HepG2 (cell line): ENCODE measurements around the gene ANKRD44. TPM values are rescaled to one million over a fixed set of nuclear protein-coding genes. Genes with fewer than 3 reads are reported as not detected.

Experiments used
- ATAC-seq: fragments of 200-7000 bp; cut with Tn5 transposase; 3 replicates; pipeline ENCODE4 v1.9.1; 2020; ENCODE audit warnings: mild to moderate bottlenecking, moderate library complexity
- BruUV-seq: library from RNA; stranded (reverse); fragments of 400-500 nt; replicated peaks from 2 replicates; lab custom pipeline; 2021; lab: Mats Ljungman, UMichigan
- CTCF ChIA-PET: fragments of 300-600 bp; formaldehyde crosslinking; extraction: SDS; loops from one replicate; lab custom pipeline; 2021; ENCODE audit warnings: low total read pairs, inconsistent platforms, low intra/inter-chr PET ratio; lab: Yijun Ruan, JAX
- POLR2A ChIA-PET: fragments of 350-600 bp; sonication (Branson Sonifier 250); formaldehyde crosslinking; loops from one replicate; lab custom pipeline; 2020; ENCODE audit warnings: antibody characterized with exemption, inconsistent platforms; lab: Yijun Ruan, JAX
- DNase-seq: peaks from one replicate; pipeline ENCODE4 v3.0.0-alpha.2; 2015; ENCODE audit warnings: low spot score
- FAIRE-seq: peaks from 3 replicates; lab custom pipeline; 2011; peaks lifted over from hg19 to GRCh38; lab: Jason Lieb, UNC
- H2AFZ ChIP-seq: one replicate; pipeline ENCODE4 v1.6.1; 2011; ENCODE audit warnings: low read length, inconsistent platforms
- H3K27ac ChIP-seq: fragments of 300-600 bp; 3 replicates; pipeline ENCODE4 v1.8.0; 2011; ENCODE audit warnings: mixed run types, mild to moderate bottlenecking, mixed read lengths, low read length, inconsistent platforms; ENCODE audit not compliant: insufficient read depth; ENCODE audit errors: extremely low read length
- H3K27me3 ChIP-seq, 2 experiments: fragments of 200-600 bp in 1 of 2; 2 replicates in 1 of 2; 3 replicates in 1 of 2; pipeline versions ENCODE4 v1.6.0 to v1.8.0; 2011; ENCODE audit warnings: low read length in 2 of 2, mild to moderate bottlenecking in 2 of 2, moderate library complexity in 2 of 2, inconsistent platforms in 1 of 2; ENCODE audit not compliant: insufficient read depth in 2 of 2, control insufficient read depth in 1 of 2
- H3K36me3 ChIP-seq, 2 experiments: fragments of 200-600 bp in 1 of 2; replicated peaks in 1 of 2; 2 replicates in 1 of 2; 3 replicates in 1 of 2; pipeline versions ENCODE4 v1.5.1 to v1.8.0; 2011; ENCODE audit warnings: low read length in 2 of 2, inconsistent platforms in 1 of 2; ENCODE audit not compliant: insufficient read depth in 2 of 2, control insufficient read depth in 1 of 2
- H3K4me1 ChIP-seq: 2 replicates; pipeline ENCODE4 v1.5.1; 2012; ENCODE audit warnings: low read length, inconsistent platforms; ENCODE audit not compliant: insufficient read depth
- H3K4me2 ChIP-seq: 2 replicates; pipeline ENCODE4 v1.6.0; 2011; ENCODE audit warnings: low read depth, low read length, inconsistent platforms
- H3K4me3 ChIP-seq, 3 experiments: fragments of 200-600 bp in 1 of 3; sonication (generic), shearing (Covaris generic) in 1 of 3; replicated peaks in 1 of 3; 2 replicates each; pipeline ENCODE4 v1.5.1; 2011 to 2016; ENCODE audit warnings: low read length in 3 of 3, inconsistent platforms in 2 of 3, low read depth in 2 of 3, mild to moderate bottlenecking in 2 of 3, control low read depth in 1 of 3, mixed read lengths in 1 of 3; ENCODE audit not compliant: insufficient read depth in 1 of 3
- H3K79me2 ChIP-seq: one replicate; pipeline ENCODE4 v1.6.1; 2011; ENCODE audit warnings: low read length, inconsistent platforms; ENCODE audit not compliant: insufficient read depth
- H3K9ac ChIP-seq: 2 replicates; pipeline ENCODE4 v1.6.0; 2011; ENCODE audit warnings: mild to moderate bottlenecking, low read depth, low read length, inconsistent platforms; ENCODE audit not compliant: insufficient read depth
- H3K9me3 ChIP-seq: 2 replicates; pipeline ENCODE4 v1.5.1; 2012; ENCODE audit warnings: mild to moderate bottlenecking, low read length
- H4K20me1 ChIP-seq: 2 replicates; pipeline ENCODE4 v1.6.0; 2011; ENCODE audit warnings: inconsistent platforms, mild to moderate bottlenecking, low read length, moderate library complexity; ENCODE audit not compliant: insufficient read depth
- CREB1 ChIP-seq, 2 experiments: fragments of 450-650 bp in 1 of 2; IDR thresholded peaks; 2 replicates each; pipeline ENCODE4 v1.6.1; 2016 to 2017; ENCODE audit warnings: control low read depth in 1 of 2, mild to moderate bottlenecking in 1 of 2, missing compliant biosample characterization in 1 of 2, missing genetic modification characterization in 1 of 2
- ZBTB39 ChIP-seq: sonication (generic); formaldehyde crosslinking; IDR thresholded peaks from 2 replicates; pipeline ENCODE4 v1.5.0; 2020; ENCODE audit warnings: missing genetic modification reagents
- ZFP36 ChIP-seq: fragments of 150-350 bp; IDR thresholded peaks from 2 replicates; pipeline ENCODE4 v1.6.1; 2018; ENCODE audit warnings: borderline replicate concordance, low read length, low read depth; ENCODE audit not compliant: partially characterized antibody
- WGBS: methylation state at CpG from one replicate; pipeline ENCODE4 v1.1.6; 2017; ENCODE audit warnings: low lambda C conversion rate; 5-methylcytosine and 5-hydroxymethylcytosine counted together
- in situ Hi-C: cut with HindIII; loops from 2 replicates; pipeline ENCODE4 v1.10.0; 2017; ENCODE audit warnings: low pct_unique_long_range_greater_than_20kb; ENCODE audit not compliant: extremely low pct_ligation_motif_present
- intact Hi-C: fragments of 100-400 bp; cut with micrococcal nuclease; formaldehyde crosslinking; loops from one replicate; pipeline ENCODE4 v1.10.0; 2022; ENCODE audit not compliant: unreplicated experiment
- polyA plus RNA-seq, 8 experiments: library from polyadenylated mRNA; depleted of rRNA in 3 of 8; stranded (reverse) in 7 of 8; unstranded in 1 of 8; fragments of >200 nt; fragmentation: Illumina TruSeq in 4 of 8; extraction: Trizol in 4 of 8; gene quantifications; 2 replicates each; pipeline versions ENCODE4 v1.2.1 to v1.2.3, GENCODE V29; 2011 to 2016; ENCODE audit warnings: low read depth in 4 of 8, missing spikeins in 1 of 8, mixed read lengths in 1 of 8; ENCODE audit not compliant: insufficient read depth in 1 of 8
- total RNA-seq, 5 experiments: library from RNA; depleted of rRNA; stranded (reverse); fragments of >200 nt; fragmentation: Illumina TruSeq; extraction: Trizol; gene quantifications; 2 replicates each; pipeline ENCODE4 v1.2.3, GENCODE V29; 2016; ENCODE audit warnings: low read depth in 1 of 5

ANKRD44 gene
- total and polyA plus RNA-seq, 2 of the 13 experiments (the other 11 are each of a cell fraction or from before 2014, with no cell fraction given), result 0.04 to 0.11 TPM

- TF ChIP-seq ZBTB39 (CRISPR knock-in tag), result no peak
Measured at GRCh38 chr2:197207106-197207505, 103.5 kb downstream of the ANKRD44 start (continued).

GRCh38 chr2:197205585-197206215, 104.9 kb downstream of the ANKRD44 start:
- H3K27me3 ChIP-seq, result 0 out of 5 replicates have a peak, but pooled peaks cover 0 to 6% of the 10 kb centered on the region in 2 experiments
- H3K36me3 ChIP-seq, result no peaks in the 10 kb centered on the region; a peak in 1 of 5 replicates
- WGBS, result 45% methylated on average over 7 of the region's 7 CpGs
- H3K4me1 ChIP-seq, result no peaks in the 10 kb centered on the region
- no peak overlapping the region for H3K4me2 ChIP-seq
- BruUV-seq, result no TSS peak
- TF ChIP-seq CREB1 (IDR thresholded peaks at IDR 0.05) (peak; percentile 60; the same call in 1 of the 2 replicates), CREB1 (CRISPR knock-in tag; IDR thresholded peaks at IDR 0.05) (no peak), ZFP36 (no peak)
- intact Hi-C loops, result no loop called here
- FAIRE-seq (no peak), DNase-seq (no peak), ATAC-seq (no peak)
- H3K9ac ChIP-seq, result no peak overlapping the region
- POLR2A ChIA-PET, result no interaction called here
- H3K9me3 ChIP-seq, result no peaks in the 10 kb centered on the region
- CTCF ChIA-PET, result no interaction called here
- no peak overlapping the region for H3K27ac ChIP-seq
- no peak overlapping the region for H2AFZ ChIP-seq
- H4K20me1 ChIP-seq, result no peaks in the 10 kb centered on the region
- in situ Hi-C loops, result no loop called here
- H3K4me3 ChIP-seq, result no peak overlapping the region
- no peaks in the 10 kb centered on the region for H3K79me2 ChIP-seq
